CD14-positive monocyte (primary cell): ENCODE data around the gene TEX261. TPM values are rescaled to one million over a fixed set of nuclear protein-coding genes. Genes with fewer than 3 reads are reported as not detected.

Experiments
- DNase-seq, 3 donors: peaks; one replicate each; pipeline ENCODE4 v3.0.0-alpha.2; 2011 to 2022
- H2AFZ ChIP-seq: 2 replicates; pipeline ENCODE4 v1.6.0; 2012; ENCODE audit warnings: mild to moderate bottlenecking, low read depth, low read length, inconsistent platforms; ENCODE audit not compliant: insufficient read depth, poor library complexity, severe bottlenecking
- H3K27ac ChIP-seq, 2 donors: 1 replicate in 1 of 2; 2 replicates in 1 of 2; pipeline ENCODE4 v1.5.1; 2012 to 2013; ENCODE audit warnings: low read length in 2 of 2, control low read depth in 1 of 2, inconsistent platforms in 1 of 2, low read depth in 1 of 2, mild to moderate bottlenecking in 1 of 2
- H3K27me3 ChIP-seq, 2 donors: one replicate each; pipeline versions ENCODE4 v1.6.0 to v1.6.1; 2011 to 2013; ENCODE audit warnings: low read length in 2 of 2; ENCODE audit not compliant: control insufficient read depth in 2 of 2, insufficient read depth in 2 of 2
- H3K36me3 ChIP-seq, 2 donors: replicated peaks in 1 of 2; 1 replicate in 1 of 2; 2 replicates in 1 of 2; pipeline versions ENCODE4 v1.5.1 to v1.6.1; 2012 to 2013; ENCODE audit warnings: low read length in 2 of 2, control low read depth in 1 of 2, inconsistent platforms in 1 of 2, mild to moderate bottlenecking in 1 of 2; ENCODE audit not compliant: insufficient read depth in 2 of 2, control insufficient read depth in 1 of 2
- H3K4me1 ChIP-seq, 2 donors: 1 replicate in 1 of 2; 2 replicates in 1 of 2; pipeline versions ENCODE4 v1.5.1 to v1.6.1; 2012 to 2013; ENCODE audit warnings: low read length in 2 of 2, control low read depth in 1 of 2, inconsistent platforms in 1 of 2, mild to moderate bottlenecking in 1 of 2, moderate library complexity in 1 of 2; ENCODE audit not compliant: insufficient read depth in 2 of 2, control insufficient read depth in 1 of 2
- H3K4me2 ChIP-seq: replicated peaks from 2 replicates; pipeline ENCODE3; 2012; ENCODE audit warnings: low read length, moderate library complexity, mild to moderate bottlenecking; ENCODE audit not compliant: poor library complexity, severe bottlenecking; ENCODE audit errors: extremely low read depth
- H3K4me3 ChIP-seq, 3 experiments: fragments of 200-600 bp in 1 of 3; sonication (generic) in 1 of 3; replicated peaks in 1 of 3; 1 replicate in 2 of 3; 2 replicates in 1 of 3; pipeline ENCODE4 v1.5.1; 2011 to 2013; ENCODE audit warnings: low read length in 3 of 3, mild to moderate bottlenecking in 3 of 3, control low read depth in 2 of 3, low read depth in 2 of 3, inconsistent platforms in 1 of 3, moderate library complexity in 1 of 3
- H3K79me2 ChIP-seq: 2 replicates; pipeline ENCODE4 v1.6.0; 2012; ENCODE audit warnings: mild to moderate bottlenecking, control low read depth, inconsistent platforms, low read length, moderate library complexity; ENCODE audit not compliant: insufficient read depth
- H3K9ac ChIP-seq: 2 replicates; pipeline ENCODE4 v1.6.0; 2017; ENCODE audit warnings: low read length, mild to moderate bottlenecking; ENCODE audit not compliant: insufficient read depth, poor library complexity, severe bottlenecking
- H3K9me3 ChIP-seq, 2 donors: replicated peaks in 1 of 2; 1 replicate in 1 of 2; 2 replicates in 1 of 2; pipeline versions ENCODE4 v1.5.1 to v1.6.1; 2012 to 2013; ENCODE audit warnings: low read length in 2 of 2, control low read depth in 1 of 2; ENCODE audit not compliant: control insufficient read depth in 1 of 2, insufficient read depth in 1 of 2
- H4K20me1 ChIP-seq: 2 replicates; pipeline ENCODE4 v1.6.0; 2012; ENCODE audit warnings: mild to moderate bottlenecking, low read length, control low read depth, moderate library complexity; ENCODE audit not compliant: insufficient read depth
- H3K27ac Mint-ChIP-seq, 7 donors: one replicate each; pipeline ENCODE4 v1.8.0; 2020; ENCODE audit warnings: mild to moderate bottlenecking in 7 of 7, mixed read lengths in 7 of 7, moderate library complexity in 6 of 7, inconsistent platforms in 2 of 7
- H3K27me3 Mint-ChIP-seq, 3 donors: one replicate each; pipeline ENCODE4 v1.8.0; 2021 to 2022; ENCODE audit warnings: low read depth in 3 of 3, mild to moderate bottlenecking in 3 of 3, mixed read lengths in 3 of 3, moderate library complexity in 3 of 3, inconsistent platforms in 1 of 3
- H3K36me3 Mint-ChIP-seq, 2 donors: one replicate each; pipeline ENCODE4 v1.8.0; 2020; ENCODE audit warnings: mixed read lengths in 2 of 2, inconsistent platforms in 1 of 2, mild to moderate bottlenecking in 1 of 2
- H3K4me1 Mint-ChIP-seq: one replicate; pipeline ENCODE4 v1.8.0; 2020; ENCODE audit warnings: mild to moderate bottlenecking, mixed read lengths
- H3K4me3 Mint-ChIP-seq, 2 donors: one replicate each; pipeline ENCODE4 v1.8.0; 2020; ENCODE audit warnings: mild to moderate bottlenecking in 2 of 2, mixed read lengths in 2 of 2, moderate library complexity in 1 of 2
- H3K9me3 Mint-ChIP-seq, 7 donors: one replicate each; pipeline ENCODE4 v1.8.0; 2020 to 2022; ENCODE audit warnings: mixed read lengths in 7 of 7, mild to moderate bottlenecking in 6 of 7, moderate library complexity in 6 of 7, inconsistent platforms in 2 of 7
- CTCF ChIP-seq: fragments of 200-600 bp; IDR thresholded peaks from one replicate; pipeline ENCODE4 v1.8.0; 2022; ENCODE audit warnings: antibody characterized with exemption, mild to moderate bottlenecking
- WGBS: methylation state at CpG from one replicate; pipeline ENCODE4 v1.1.5; 2013; ENCODE audit warnings: missing lambda C conversion rate; ENCODE audit not compliant: insufficient coverage; 5-methylcytosine and 5-hydroxymethylcytosine counted together
- intact Hi-C, 2 donors: fragments of 100-400 bp; cut with micrococcal nuclease; formaldehyde crosslinking; loops; one replicate each; pipeline versions ENCODE4 v1.15.0 to v1.15.1; 2023
- polyA plus RNA-seq, 3 donors: library from polyadenylated mRNA; depleted of rRNA in 1 of 3; unstranded in 2 of 3; stranded (reverse) in 1 of 3; fragments of 300-500 nt in 2 of 3; fragments of >200 nt in 1 of 3; fragmentation: Illumina TruSeq in 2 of 3; gene quantifications; 1 replicate in 2 of 3; 2 replicates in 1 of 3; pipeline ENCODE4 v1.2.3, GENCODE V29; 2012 to 2021

TEX261 gene
- polyA plus RNA-seq, 3 donors = 20.1 to 32.2 (median 30.6) TPM

DNA sequence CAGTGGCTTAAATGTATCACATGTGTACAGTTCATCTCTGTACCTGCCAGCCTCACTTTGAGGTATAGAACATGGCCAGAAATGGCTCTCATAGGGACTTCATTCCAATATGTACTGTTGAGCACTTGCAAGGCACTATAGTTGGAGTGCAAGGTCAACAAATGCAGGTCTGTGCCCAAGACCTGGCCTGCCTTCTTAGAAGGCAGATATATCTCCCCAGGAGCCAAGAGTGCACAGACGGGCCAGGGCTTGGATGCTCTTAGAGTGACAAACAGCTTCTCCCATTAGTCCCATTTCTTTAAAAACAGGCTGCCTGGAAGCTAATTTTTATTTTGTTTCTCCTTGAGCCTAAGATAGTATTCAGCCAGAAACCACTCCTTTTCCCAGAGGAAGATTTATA, 7.3 kb downstream of the TEX261 start:
- no peak overlapping the region for H3K4me3 Mint-ChIP-seq

GRCh38 chr2:70986499-70987189, 8.0 kb downstream of the TEX261 start:
- peaks cover 7 to 10% of the 10 kb centered on the region in 2 donors for H3K4me1 ChIP-seq
- no peak for TF ChIP-seq CTCF
- intact Hi-C loops = no loop called here
- Mint-ChIP-seq H3K4me1 (peaks cover 21% of the 10 kb centered on the region), H3K4me3 (no peak overlapping the region), H3K9me3 (peaks cover 0 to 3% (median 0%) of the 10 kb centered on the region in 7 donors), H3K27ac (peak overlapping the region in 1 of 7 donors; percentile 12), H3K36me3 (peaks cover 69 to 72% of the 10 kb centered on the region in 2 donors), H3K27me3 (no peaks in the 10 kb centered on the region)
- no peaks in the 10 kb centered on the region for H3K9me3 ChIP-seq
- no peak overlapping the region for H3K4me2 ChIP-seq
- H3K36me3 ChIP-seq = peaks cover 54 to 58% of the 10 kb centered on the region in 2 donors
- peaks cover 42% of the 10 kb centered on the region for H4K20me1 ChIP-seq
- H2AFZ ChIP-seq = no peak overlapping the region
- WGBS = 72% methylated on average over 4 of the region's 4 CpGs
- H3K79me2 ChIP-seq = peaks cover 7% of the 10 kb centered on the region
- H3K27ac ChIP-seq = no peak overlapping the region
- no peak overlapping the region for H3K4me3 ChIP-seq
- no peak for DNase-seq
- no peaks in the 10 kb centered on the region for H3K27me3 ChIP-seq
- no peak overlapping the region for H3K9ac ChIP-seq

More for the DNA sequence above, 7.3 kb downstream of the TEX261 start:
- DNase-seq = no peak
- peaks cover 0 to 3% (median 0%) of the 10 kb centered on the region in 7 donors for H3K9me3 Mint-ChIP-seq
- Histone ChIP-seq H3K9me3 (no peaks in the 10 kb centered on the region), H3K27me3 (no peaks in the 10 kb centered on the region), H4K20me1 (peaks cover 46% of the 10 kb centered on the region), H3K4me3 (no peak overlapping the region), H3K4me2 (no peak overlapping the region), H2AFZ (no peak overlapping the region), H3K4me1 (peaks cover 7 to 10% of the 10 kb centered on the region in 2 donors), H3K9ac (no peak overlapping the region), H3K79me2 (peaks cover 10% of the 10 kb centered on the region), H3K36me3 (peaks cover 56 to 64% of the 10 kb centered on the region in 2 donors), H3K27ac (no peak overlapping the region)
- peaks cover 24% of the 10 kb centered on the region for H3K4me1 Mint-ChIP-seq
- TF ChIP-seq CTCF = no peak
- H3K27me3 Mint-ChIP-seq = no peaks in the 10 kb centered on the region
- peak overlapping the region in 1 of 7 donors; percentile 12 for H3K27ac Mint-ChIP-seq
- peaks cover 73 to 79% of the 10 kb centered on the region in 2 donors for H3K36me3 Mint-ChIP-seq
- intact Hi-C loops = no loop called here
- WGBS = 100% methylated on average over 1 of the region's 1 CpG
